ENCODE results near the gene SEC24C.

SEC24C gene

DNA sequence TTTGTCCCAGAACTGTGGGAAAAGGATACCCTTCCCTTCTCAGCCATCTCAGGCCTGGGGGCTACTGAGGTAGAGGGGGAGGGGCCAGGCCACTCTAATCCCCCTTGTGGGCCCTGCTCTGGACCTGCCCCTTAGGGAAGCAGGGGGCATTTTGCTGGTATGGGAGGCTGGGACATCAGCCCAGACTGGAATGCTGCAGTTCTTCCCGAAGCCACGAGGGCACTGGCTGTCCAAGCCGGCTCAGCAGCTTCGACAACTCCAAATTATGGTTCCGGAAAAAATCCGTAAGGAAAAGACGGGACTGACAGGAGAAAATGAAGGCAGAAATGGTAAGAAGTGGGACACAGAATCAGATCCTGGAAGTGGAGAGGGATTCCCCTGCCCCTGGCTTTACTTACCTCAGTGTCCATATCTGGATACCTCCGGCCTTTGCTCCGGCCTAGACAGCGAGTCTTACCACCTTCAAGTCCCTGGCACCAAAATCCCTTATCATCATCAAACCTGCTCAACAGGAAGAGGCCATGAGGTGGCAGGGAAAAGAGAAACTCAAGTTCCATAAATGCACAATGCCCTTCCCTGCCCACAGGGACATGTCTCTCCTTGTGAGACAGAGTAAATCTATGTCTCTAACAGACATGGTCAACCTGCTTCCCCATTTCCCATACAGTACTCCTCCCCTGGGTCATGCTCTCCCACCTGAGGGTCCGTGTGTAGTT is 58.3 kb downstream of the SEC24C start:
- no peak for FAIRE-seq

GRCh38 chr10:73803680-73804286 is 59.6 kb downstream of the SEC24C start:
- TF ChIP-seq CTCF (IDR thresholded peaks at IDR 0.05; ENCODE audit: insufficient read depth, missing control alignments), result no peak
- FAIRE-seq, result no peak
- no peak for DNase-seq (ENCODE audit: insufficient read length, low spot score)

More for the DNA sequence above, 58.3 kb downstream of the SEC24C start:
- no peak for DNase-seq (ENCODE audit: insufficient read length, low spot score)
- no peak for TF ChIP-seq CTCF (IDR thresholded peaks at IDR 0.05; ENCODE audit: insufficient read depth, missing control alignments)

GRCh38 chr10:73806176-73806950 is 62.2 kb downstream of the SEC24C start:
- FAIRE-seq, result no peak
- no peak for DNase-seq (ENCODE audit: insufficient read length, low spot score)
- no peak for TF ChIP-seq CTCF (IDR thresholded peaks at IDR 0.05; ENCODE audit: insufficient read depth, missing control alignments)

DNA sequence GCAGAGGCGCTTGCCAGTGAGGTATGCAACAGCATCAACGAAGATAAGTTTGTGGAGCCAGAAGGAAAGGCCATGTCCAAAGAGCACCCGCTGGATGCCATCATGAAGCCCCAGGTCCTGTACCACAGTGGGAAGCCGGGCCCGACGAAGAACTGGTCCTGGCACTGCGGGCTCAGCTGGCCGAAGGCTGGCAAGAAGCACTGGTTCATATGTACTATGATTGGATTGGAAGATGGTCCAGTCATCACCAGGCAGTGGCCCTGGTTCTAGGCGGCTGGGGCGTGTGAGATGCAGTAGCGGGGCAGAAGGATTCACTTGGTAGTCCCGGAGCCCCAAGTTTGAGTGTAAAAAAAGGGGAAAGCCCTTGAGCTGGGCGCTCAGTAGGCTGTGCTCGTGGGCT is 63.3 kb downstream of the SEC24C start:
- no peak for DNase-seq (ENCODE audit: insufficient read length, low spot score)
- no peak for FAIRE-seq
- no peak for TF ChIP-seq CTCF (IDR thresholded peaks at IDR 0.05; ENCODE audit: insufficient read depth, missing control alignments)

DNA sequence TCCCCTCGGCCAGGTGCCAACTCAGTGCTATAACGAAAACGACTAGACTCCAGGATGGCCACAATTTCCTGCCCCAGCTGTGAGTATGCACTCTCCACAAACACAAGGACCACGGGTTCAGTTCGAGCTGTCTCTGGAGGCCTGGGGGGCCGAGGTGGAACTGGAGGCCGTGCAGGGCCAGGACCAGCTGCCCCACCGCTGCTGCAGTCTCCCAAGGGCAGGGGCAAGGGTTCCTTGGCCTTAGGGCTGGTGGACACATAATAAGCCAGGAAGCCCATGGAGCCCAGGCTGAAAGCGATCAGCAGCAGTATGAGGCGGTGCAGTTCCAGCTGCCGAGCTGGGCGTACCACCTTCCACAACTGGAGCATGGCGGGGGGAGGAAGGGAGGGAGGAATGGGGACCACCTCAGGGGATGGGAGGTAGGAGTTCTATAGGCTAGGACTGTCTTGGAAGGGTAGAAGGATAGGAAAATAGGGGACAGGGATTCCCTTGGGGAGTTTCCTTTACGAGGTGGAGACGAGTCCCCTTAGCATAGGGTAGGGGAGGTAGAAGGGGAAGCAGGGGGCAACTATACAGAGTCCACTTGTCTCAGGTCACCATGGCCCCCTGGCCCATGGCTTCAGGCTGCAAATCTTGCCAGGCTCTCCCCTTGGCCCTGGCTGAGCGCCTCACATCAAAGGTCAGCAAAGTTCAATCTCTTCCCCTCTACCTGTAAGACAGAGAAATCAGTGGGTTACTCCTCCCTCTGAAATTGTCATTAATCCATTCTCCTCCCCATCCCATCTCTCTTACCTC is 64.0 kb downstream of the SEC24C start:
- TF ChIP-seq CTCF (IDR thresholded peaks at IDR 0.05; ENCODE audit: insufficient read depth, missing control alignments), result no peak
- no peak for DNase-seq (ENCODE audit: insufficient read length, low spot score)
- no peak for FAIRE-seq

- FAIRE-seq (no peak), DNase-seq (ENCODE audit: insufficient read length, low spot score) (no peak)
- no peak for TF ChIP-seq CTCF (IDR thresholded peaks at IDR 0.05; ENCODE audit: insufficient read depth, missing control alignments)
Observed at GRCh38 chr10:73809061-73809818, 65.1 kb downstream of the SEC24C start.
